Uterus (tissue), 4 donors: ENCODE data around the gene GLOD4. TPM values are rescaled to one million over a fixed set of nuclear protein-coding genes. Genes with fewer than 3 reads are reported as not detected.
A peak's percentile ranks its signal among the peaks of the same experiment; 100 is the strongest.

Source experiments
- DNase-seq, 2 donors: peaks; one replicate each; pipeline ENCODE4 v3.0.0-alpha.2; 2019 to 2020
- H3K27ac ChIP-seq, 2 donors: fragments of 200-600 bp; sonication (generic); 1 replicate in 1 of 2; 2 replicates in 1 of 2; pipeline ENCODE4 v1.5.1; 2016 to 2018
- H3K27me3 ChIP-seq, 2 donors: fragments of 200-600 bp; sonication (generic); one replicate each; pipeline ENCODE4 v1.5.1; 2018 to 2019; ENCODE audit warnings: control low read depth in 1 of 2
- H3K36me3 ChIP-seq, 2 donors: fragments of 200-600 bp; sonication (generic); one replicate each; pipeline ENCODE4 v1.5.1; 2019; ENCODE audit warnings: control low read depth in 1 of 2
- H3K4me1 ChIP-seq, 2 donors: fragments of 200-600 bp; sonication (generic); one replicate each; pipeline ENCODE4 v1.5.1; 2018 to 2019; ENCODE audit warnings: control low read depth in 1 of 2
- H3K4me3 ChIP-seq, 2 donors: fragments of 200-600 bp; sonication (generic); 1 replicate in 1 of 2; 2 replicates in 1 of 2; pipeline ENCODE4 v1.5.1; 2018 to 2019; ENCODE audit warnings: mild to moderate bottlenecking in 1 of 2
- H3K9me3 ChIP-seq, 2 donors: fragments of 200-600 bp; sonication (generic); one replicate each; pipeline ENCODE4 v1.5.1; 2019; ENCODE audit warnings: control low read depth in 1 of 2
- POLR2A ChIP-seq, 2 donors: fragments of 450-650 bp; IDR thresholded peaks; one replicate each; pipeline ENCODE4 v1.6.1; 2016; ENCODE audit warnings: antibody characterized with exemption in 2 of 2, mild to moderate bottlenecking in 1 of 2, moderate library complexity in 1 of 2
- intact Hi-C: fragments of 100-400 bp; cut with DNase I; formaldehyde crosslinking; loops from one replicate; pipeline ENCODE4 v1.15.1; 2023; ENCODE audit warnings: low total_unique reads
- total RNA-seq, 4 donors: library from RNA; depleted of rRNA in 3 of 4; stranded (reverse); fragments of >200 nt in 3 of 4; gene quantifications; one replicate each; pipeline versions ENCODE4 v1.1.0 to v1.2.4, GENCODE V29; 2014 to 2023
- TF ChIP-seq, protein P1 (sequence below), 4 experiments: fragments of 200-600 bp in 2 of 4; fragments of 450-650 bp in 2 of 4; sonication (generic) in 2 of 4; IDR thresholded peaks; one replicate each; pipeline ENCODE4 v1.5.1; 2016 to 2019; ENCODE audit warnings: antibody characterized with exemption in 4 of 4, mild to moderate bottlenecking in 2 of 4, moderate library complexity in 1 of 4
- donor health status: DM: yes; HTN: yes; CAD: no.

The GLOD4 gene
- total RNA-seq, 4 donors from 2014 or later = 16.4 to 77.4 (median 35.8) TPM

GRCh38 chr17:733743-734142 is 48.3 kb downstream of the GLOD4 start:
- Histone ChIP-seq H3K27ac (no peak overlapping the region), H3K9me3 (no peaks in the 10 kb centered on the region), H3K27me3 (no peaks in the 10 kb centered on the region), H3K4me3 (no peak overlapping the region), H3K36me3 (no peaks in the 10 kb centered on the region), H3K4me1 (no peaks in the 10 kb centered on the region)
- TF ChIP-seq, protein P1, sequence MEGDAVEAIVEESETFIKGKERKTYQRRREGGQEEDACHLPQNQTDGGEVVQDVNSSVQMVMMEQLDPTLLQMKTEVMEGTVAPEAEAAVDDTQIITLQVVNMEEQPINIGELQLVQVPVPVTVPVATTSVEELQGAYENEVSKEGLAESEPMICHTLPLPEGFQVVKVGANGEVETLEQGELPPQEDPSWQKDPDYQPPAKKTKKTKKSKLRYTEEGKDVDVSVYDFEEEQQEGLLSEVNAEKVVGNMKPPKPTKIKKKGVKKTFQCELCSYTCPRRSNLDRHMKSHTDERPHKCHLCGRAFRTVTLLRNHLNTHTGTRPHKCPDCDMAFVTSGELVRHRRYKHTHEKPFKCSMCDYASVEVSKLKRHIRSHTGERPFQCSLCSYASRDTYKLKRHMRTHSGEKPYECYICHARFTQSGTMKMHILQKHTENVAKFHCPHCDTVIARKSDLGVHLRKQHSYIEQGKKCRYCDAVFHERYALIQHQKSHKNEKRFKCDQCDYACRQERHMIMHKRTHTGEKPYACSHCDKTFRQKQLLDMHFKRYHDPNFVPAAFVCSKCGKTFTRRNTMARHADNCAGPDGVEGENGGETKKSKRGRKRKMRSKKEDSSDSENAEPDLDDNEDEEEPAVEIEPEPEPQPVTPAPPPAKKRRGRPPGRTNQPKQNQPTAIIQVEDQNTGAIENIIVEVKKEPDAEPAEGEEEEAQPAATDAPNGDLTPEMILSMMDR (IDR thresholded peaks at IDR 0.05) = no peak
- TF ChIP-seq POLR2A (IDR thresholded peaks at IDR 0.05) = no peak
- intact Hi-C loops = no loop called here
- no peak for DNase-seq

GRCh38 chr17:732902-733720 is 49.0 kb downstream of the GLOD4 start:
- peak overlapping the region; percentile 49 to 96 for H3K4me3 ChIP-seq
- peak overlapping the region; percentile 78 to 81 for H3K27ac ChIP-seq
- H3K36me3 ChIP-seq = no peaks in the 10 kb centered on the region
- TF ChIP-seq, protein P1 (IDR thresholded peaks at IDR 0.05) = no peak
- TF ChIP-seq POLR2A (IDR thresholded peaks at IDR 0.05) = no peak
- peak in 1 of 2 donors; percentile 24 for DNase-seq
- intact Hi-C loops = no loop called here
- H3K27me3 ChIP-seq = no peaks in the 10 kb centered on the region
- no peaks in the 10 kb centered on the region for H3K4me1 ChIP-seq
- no peaks in the 10 kb centered on the region for H3K9me3 ChIP-seq

- H3K27ac ChIP-seq = peak within 1 kb of the TSS; percentile 78 to 81
- H3K9me3 ChIP-seq = no peaks in the 10 kb centered on the region
- TF ChIP-seq POLR2A (IDR thresholded peaks at IDR 0.05) = no peak
- TF ChIP-seq, protein P1 (IDR thresholded peaks at IDR 0.05) = no peak
- H3K36me3 ChIP-seq = no peaks in the 10 kb centered on the region
- DNase-seq = peak; percentile 66 to 77
- intact Hi-C loops = no loop called here
- no peaks in the 10 kb centered on the region for H3K27me3 ChIP-seq
- H3K4me3 ChIP-seq = peak within 1 kb of the TSS; percentile 49 to 96
- no peaks in the 10 kb centered on the region for H3K4me1 ChIP-seq
Measured at GRCh38 chr17:732067-732901, 49.8 kb downstream of the GLOD4 start, which contains the start of gene TLCD3A. Gene TLCD3A, plus strand, starts transcription at chr17:732596. Its CDS starts 52 bp downstream, at chr17:732648.

GRCh38 chr17:731644-732066 is 50.4 kb downstream of the GLOD4 start:
- peak overlapping the region; percentile 78 to 81 for H3K27ac ChIP-seq
- DNase-seq = no peak
- TF ChIP-seq, protein P1 (IDR thresholded peaks at IDR 0.05) = no peak
- no peak for TF ChIP-seq POLR2A (IDR thresholded peaks at IDR 0.05)

More at GRCh38 chr17:731644-732066, 50.4 kb downstream of the GLOD4 start:
- intact Hi-C loops = no loop called here
- H3K36me3 ChIP-seq = no peaks in the 10 kb centered on the region
- peak overlapping the region; percentile 49 to 96 for H3K4me3 ChIP-seq
- H3K27me3 ChIP-seq = no peaks in the 10 kb centered on the region
- H3K4me1 ChIP-seq = no peaks in the 10 kb centered on the region
- H3K9me3 ChIP-seq = no peaks in the 10 kb centered on the region
